Suprapubic skin (tissue), 3 donors: ENCODE data around the gene MGME1.

Experiments
- CTCF ChIP-seq, 2 donors: fragments of 200-600 bp in 1 of 2; fragments of 450-650 bp in 1 of 2; sonication (generic) in 1 of 2; IDR thresholded peaks; one replicate each; pipeline ENCODE4 v1.5.1; 2016 to 2019; ENCODE audit warnings: antibody characterized with exemption in 2 of 2, mild to moderate bottlenecking in 1 of 2, moderate library complexity in 1 of 2
- POLR2A ChIP-seq, 2 donors: fragments of 450-650 bp; IDR thresholded peaks; one replicate each; pipeline ENCODE4 v1.6.1; 2017; ENCODE audit warnings: antibody characterized with exemption in 2 of 2, mild to moderate bottlenecking in 2 of 2, moderate library complexity in 2 of 2

- TF ChIP-seq CTCF (IDR thresholded peaks at IDR 0.05) (no peak), POLR2A (IDR thresholded peaks at IDR 0.05) (no peak)
Observed at GRCh38 chr20:18020931-18021330, 52.1 kb downstream of the MGME1 start.
